Keratinocyte (primary cell): ENCODE measurements around the gene HES7. TPM values are rescaled to one million over a fixed set of nuclear protein-coding genes. Genes with fewer than 3 reads are reported as not detected.
A peak's percentile ranks its signal among the peaks of the same experiment; 100 is the strongest.

Experiments used
- DNase-seq: peaks from one replicate; pipeline ENCODE4 v3.0.0-alpha.2; 2011; ENCODE audit warnings: low read depth, missing footprints, low spot score
- FAIRE-seq: peaks from 2 replicates; lab custom pipeline; 2011; peaks lifted over from hg19 to GRCh38; lab: Jason Lieb, UNC
- H2AFZ ChIP-seq: 2 replicates; pipeline ENCODE4 v1.6.0; 2012; ENCODE audit warnings: low read length, control low read depth, inconsistent platforms; ENCODE audit not compliant: control insufficient read depth
- H3K27ac ChIP-seq: 2 replicates; pipeline ENCODE4 v1.5.1; 2011; ENCODE audit warnings: low read length; ENCODE audit not compliant: control insufficient read depth, insufficient read depth
- H3K27me3 ChIP-seq: 3 replicates; pipeline ENCODE4 v1.6.0; 2011; ENCODE audit warnings: low read length; ENCODE audit not compliant: control insufficient read depth, insufficient read depth; ENCODE audit errors: extremely low read depth
- H3K36me3 ChIP-seq, 2 experiments: 2 replicates in 1 of 2; 3 replicates in 1 of 2; pipeline ENCODE4 v1.5.1; 2011; ENCODE audit warnings: low read length in 2 of 2, mild to moderate bottlenecking in 1 of 2; ENCODE audit not compliant: control insufficient read depth in 2 of 2, insufficient read depth in 2 of 2; ENCODE audit errors: extremely low read depth in 1 of 2
- H3K4me1 ChIP-seq: 3 replicates; pipeline ENCODE4 v1.5.1; 2011; ENCODE audit warnings: low read length; ENCODE audit not compliant: control insufficient read depth, insufficient read depth; ENCODE audit errors: extremely low read depth
- H3K4me2 ChIP-seq: 3 replicates; pipeline ENCODE4 v1.6.0; 2011; ENCODE audit warnings: low read depth, low read length; ENCODE audit not compliant: control insufficient read depth, insufficient read depth; ENCODE audit errors: extremely low read depth
- H3K4me3 ChIP-seq, 3 experiments: fragments of 200-600 bp in 1 of 3; sonication (generic) in 1 of 3; 2 replicates in 2 of 3; 3 replicates in 1 of 3; pipeline ENCODE4 v1.5.1; 2011 to 2016; ENCODE audit warnings: low read length in 3 of 3, mild to moderate bottlenecking in 3 of 3, control low read depth in 2 of 3, inconsistent platforms in 1 of 3, low read depth in 1 of 3, mixed read lengths in 1 of 3, mixed run types in 1 of 3, moderate library complexity in 1 of 3; ENCODE audit not compliant: control insufficient read depth in 2 of 3, insufficient read depth in 2 of 3; ENCODE audit errors: extremely low read depth in 1 of 3
- H3K79me2 ChIP-seq: 2 replicates; pipeline ENCODE4 v1.6.0; 2012; ENCODE audit warnings: low read length; ENCODE audit not compliant: control insufficient read depth, insufficient read depth
- H3K9ac ChIP-seq: 3 replicates; pipeline ENCODE4 v1.6.0; 2011; ENCODE audit warnings: low read length; ENCODE audit not compliant: control insufficient read depth, insufficient read depth; ENCODE audit errors: extremely low read depth
- H3K9me1 ChIP-seq: 3 replicates; pipeline ENCODE4 v1.6.0; 2011; ENCODE audit warnings: low read length; ENCODE audit not compliant: control insufficient read depth, insufficient read depth; ENCODE audit errors: extremely low read depth
- H3K9me3 ChIP-seq: 2 replicates; pipeline ENCODE4 v1.5.1; 2012; ENCODE audit warnings: low read depth, low read length; ENCODE audit not compliant: control insufficient read depth
- H4K20me1 ChIP-seq: 3 replicates; pipeline ENCODE4 v1.6.0; 2011; ENCODE audit warnings: low read length; ENCODE audit not compliant: control insufficient read depth, insufficient read depth; ENCODE audit errors: extremely low read depth
- EZH2 ChIP-seq: IDR thresholded peaks from one replicate; pipeline ENCODE4 v1.6.1; 2012; ENCODE audit warnings: inconsistent platforms, mild to moderate bottlenecking, low read length, moderate library complexity
- dilution Hi-C: fragments of 300-500 bp; cut with MboI; formaldehyde crosslinking; loops from one replicate; pipeline ENCODE4 v1.7.0; 2020; ENCODE audit warnings: low sequenced_read_pairs; ENCODE audit not compliant: extremely low pct_ligation_motif_present
- polyA plus RNA-seq, 5 experiments: library from polyadenylated mRNA; depleted of rRNA in 3 of 5; stranded (reverse) in 3 of 5; stranded (forward) in 1 of 5; unstranded in 1 of 5; fragments of >200 nt; gene quantifications; 1 replicate in 1 of 5; 2 replicates in 3 of 5; 3 replicates in 1 of 5; pipeline versions ENCODE4 v1.2.1 to v1.2.3, GENCODE V29; 2011 to 2012; ENCODE audit warnings: missing spikeins in 2 of 5, low read depth in 1 of 5, low replicate concordance in 1 of 5
- TF ChIP-seq, protein P1 (sequence below), 3 experiments: IDR thresholded peaks in 1 of 3; conservative IDR thresholded peaks in 1 of 3; optimal IDR thresholded peaks in 1 of 3; 2 replicates in 2 of 3; 3 replicates in 1 of 3; pipeline versions ENCODE3 to v1.5.1; 2011; ENCODE audit warnings: low read length in 3 of 3, mild to moderate bottlenecking in 3 of 3, moderate library complexity in 2 of 3, control low read depth in 1 of 3, inconsistent platforms in 1 of 3; ENCODE audit not compliant: insufficient read depth in 2 of 3; ENCODE audit errors: extremely low read depth in 1 of 3

The HES7 gene
- polyA plus RNA-seq, 1 donor (not counting 4 experiments of a cell fraction or from before 2014, with no cell fraction given), result 0.33 TPM

GRCh38 chr17:8118769-8119580 is 4.9 kb downstream of the HES7 start:
- TF ChIP-seq, protein P1, sequence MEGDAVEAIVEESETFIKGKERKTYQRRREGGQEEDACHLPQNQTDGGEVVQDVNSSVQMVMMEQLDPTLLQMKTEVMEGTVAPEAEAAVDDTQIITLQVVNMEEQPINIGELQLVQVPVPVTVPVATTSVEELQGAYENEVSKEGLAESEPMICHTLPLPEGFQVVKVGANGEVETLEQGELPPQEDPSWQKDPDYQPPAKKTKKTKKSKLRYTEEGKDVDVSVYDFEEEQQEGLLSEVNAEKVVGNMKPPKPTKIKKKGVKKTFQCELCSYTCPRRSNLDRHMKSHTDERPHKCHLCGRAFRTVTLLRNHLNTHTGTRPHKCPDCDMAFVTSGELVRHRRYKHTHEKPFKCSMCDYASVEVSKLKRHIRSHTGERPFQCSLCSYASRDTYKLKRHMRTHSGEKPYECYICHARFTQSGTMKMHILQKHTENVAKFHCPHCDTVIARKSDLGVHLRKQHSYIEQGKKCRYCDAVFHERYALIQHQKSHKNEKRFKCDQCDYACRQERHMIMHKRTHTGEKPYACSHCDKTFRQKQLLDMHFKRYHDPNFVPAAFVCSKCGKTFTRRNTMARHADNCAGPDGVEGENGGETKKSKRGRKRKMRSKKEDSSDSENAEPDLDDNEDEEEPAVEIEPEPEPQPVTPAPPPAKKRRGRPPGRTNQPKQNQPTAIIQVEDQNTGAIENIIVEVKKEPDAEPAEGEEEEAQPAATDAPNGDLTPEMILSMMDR (optimal IDR thresholded peaks at IDR 0.05 in 1 of 3, IDR thresholded peaks at IDR 0.05 in 1 of 3, conservative IDR thresholded peaks at IDR 0.05 in 1 of 3; ENCODE audit: extremely low read depth in 1 of 3, insufficient read depth in 2 of 3, low read length in 3 of 3), result peak; percentile 70 to 94 (median 79)
- TF ChIP-seq EZH2, result no peak
- dilution Hi-C loops, result no loop called here
- Histone ChIP-seq H4K20me1 (peaks cover 2% of the 10 kb centered on the region), H3K4me2 (peak overlapping the region; percentile 98), H3K27ac (peak overlapping the region; percentile 99), H3K79me2 (no peaks in the 10 kb centered on the region), H3K9me1 (no peaks in the 10 kb centered on the region), H3K4me1 (peaks cover 34% of the 10 kb centered on the region), H3K27me3 (peaks cover 14% of the 10 kb centered on the region), H2AFZ (peak overlapping the region; percentile 90), H3K9me3 (no peaks in the 10 kb centered on the region), H3K9ac (peak overlapping the region; percentile 96), H3K4me3 (peak overlapping the region; percentile 39 to 84 (median 76)), H3K36me3 (no peaks in the 10 kb centered on the region)
- no peak for DNase-seq
- FAIRE-seq, result peak; percentile 49

- Histone ChIP-seq H3K27me3 (peaks cover 6% of the 10 kb centered on the region), H3K4me3 (peak within 1 kb of the TSS; percentile 39 to 84 (median 76)), H3K27ac (peak within 1 kb of the TSS; percentile 99), H3K9ac (peak within 1 kb of the TSS; percentile 96), H3K4me2 (peak within 1 kb of the TSS; percentile 98), H3K36me3 (no peaks in the 10 kb centered on the region), H3K4me1 (peaks cover 27% of the 10 kb centered on the region), H3K79me2 (no peaks in the 10 kb centered on the region), H3K9me1 (no peaks in the 10 kb centered on the region), H4K20me1 (peaks cover 2% of the 10 kb centered on the region), H2AFZ (peak within 1 kb of the TSS; percentile 90), H3K9me3 (no peaks in the 10 kb centered on the region)
- dilution Hi-C loops, result no loop called here
- TF ChIP-seq, protein P1 (optimal IDR thresholded peaks at IDR 0.05 in 1 of 3, IDR thresholded peaks at IDR 0.05 in 1 of 3, conservative IDR thresholded peaks at IDR 0.05 in 1 of 3; ENCODE audit: extremely low read depth in 1 of 3, insufficient read depth in 2 of 3, low read length in 3 of 3), result no peak
- TF ChIP-seq EZH2, result no peak
- DNase-seq (peak; percentile 92), FAIRE-seq (peak; percentile 97)
Measured at GRCh38 chr17:8117980-8118768, 5.7 kb downstream of the HES7 start, which contains the start of gene ALOXE3. Gene ALOXE3 (minus strand): TSS chr17:8118514. CDS start chr17:8117990, 524 bp downstream.
